HL-60 (cell line): ENCODE data around the gene CST8.

Source experiments
- DNase-seq, 2 experiments: peaks; one replicate each; pipeline ENCODE4 v3.0.0-alpha.2; 2010 to 2020; ENCODE audit warnings: low read depth in 1 of 2, low spot score in 1 of 2
- H3K27ac ChIP-seq: fragments of 250-450 bp; sonication (Bioruptor Pico); replicated peaks from 2 replicates; pipeline ENCODE4 v1.5.1; 2020; ENCODE audit warnings: mild to moderate bottlenecking, moderate library complexity
- H3K27me3 ChIP-seq: fragments of 250-450 bp; sonication (Bioruptor Pico); 2 replicates; pipeline ENCODE4 v1.5.1; 2021; ENCODE audit warnings: mild to moderate bottlenecking, moderate library complexity; ENCODE audit not compliant: insufficient read depth, poor library complexity, severe bottlenecking
- H3K4me3 ChIP-seq: replicated peaks from 2 replicates; pipeline ENCODE4 v1.5.1; 2011; ENCODE audit warnings: mild to moderate bottlenecking, control low read depth, low read length; ENCODE audit not compliant: insufficient read depth
- CTCF ChIP-seq: IDR thresholded peaks from one replicate; pipeline ENCODE4 v1.5.1; 2011; ENCODE audit warnings: low read length, control low read depth, inconsistent platforms; ENCODE audit not compliant: insufficient read depth
- GABPA ChIP-seq: IDR thresholded peaks from 2 replicates; pipeline ENCODE4 v1.6.1; 2012; ENCODE audit warnings: low read depth
- POLR2AphosphoS5 ChIP-seq: IDR thresholded peaks from 2 replicates; pipeline ENCODE4 v1.6.1; 2012; ENCODE audit warnings: low read depth
- REST ChIP-seq: IDR thresholded peaks from 2 replicates; pipeline ENCODE4 v1.6.1; 2012; ENCODE audit warnings: low read depth; ENCODE audit not compliant: insufficient replicate concordance
- SPI1 ChIP-seq: IDR thresholded peaks from 2 replicates; pipeline ENCODE4 v1.6.1; 2012; ENCODE audit warnings: low read depth, mild to moderate bottlenecking, borderline replicate concordance

The CST8 gene

GRCh38 chr20:23541776-23542175, 50.9 kb downstream of the CST8 start:
- H3K27ac ChIP-seq, result no peak overlapping the region
- no peak for TF ChIP-seq CTCF
- H3K4me3 ChIP-seq, result no peak overlapping the region
- no peak for DNase-seq
- no peaks in the 10 kb centered on the region for H3K27me3 ChIP-seq

- no peak for TF ChIP-seq SPI1
- no peak for TF ChIP-seq GABPA
- TF ChIP-seq REST, result no peak
- TF ChIP-seq CTCF, result no peak
- no peak for TF ChIP-seq POLR2AphosphoS5
- H3K27me3 ChIP-seq, result no peaks in the 10 kb centered on the region
- DNase-seq, result no peak
- no peak overlapping the region for H3K4me3 ChIP-seq
- H3K27ac ChIP-seq, result no peak overlapping the region
Measured at GRCh38 chr20:23542801-23543200, 51.9 kb downstream of the CST8 start.

- no peak for DNase-seq
- no peak overlapping the region for H3K27ac ChIP-seq
- TF ChIP-seq CTCF (no peak), REST (no peak), SPI1 (no peak), POLR2AphosphoS5 (no peak), GABPA (no peak)
- no peak overlapping the region for H3K4me3 ChIP-seq
- H3K27me3 ChIP-seq, result no peaks in the 10 kb centered on the region
Measured at GRCh38 chr20:23544133-23544532, 53.2 kb downstream of the CST8 start.
